Uterus (tissue), 4 donors: ENCODE results near the gene OLIG2. TPM values are rescaled to one million over a fixed set of nuclear protein-coding genes. Genes with fewer than 3 reads are reported as not detected.

Experiments
- DNase-seq, 2 donors: peaks; one replicate each; pipeline ENCODE4 v3.0.0-alpha.2; 2019 to 2020
- H3K27ac ChIP-seq, 2 donors: fragments of 200-600 bp; sonication (generic); 1 replicate in 1 of 2; 2 replicates in 1 of 2; pipeline ENCODE4 v1.5.1; 2016 to 2018
- H3K27me3 ChIP-seq, 2 donors: fragments of 200-600 bp; sonication (generic); one replicate each; pipeline ENCODE4 v1.5.1; 2018 to 2019; ENCODE audit warnings: control low read depth in 1 of 2
- H3K36me3 ChIP-seq, 2 donors: fragments of 200-600 bp; sonication (generic); one replicate each; pipeline ENCODE4 v1.5.1; 2019; ENCODE audit warnings: control low read depth in 1 of 2
- H3K4me1 ChIP-seq, 2 donors: fragments of 200-600 bp; sonication (generic); one replicate each; pipeline ENCODE4 v1.5.1; 2018 to 2019; ENCODE audit warnings: control low read depth in 1 of 2
- H3K4me3 ChIP-seq, 2 donors: fragments of 200-600 bp; sonication (generic); 1 replicate in 1 of 2; 2 replicates in 1 of 2; pipeline ENCODE4 v1.5.1; 2018 to 2019; ENCODE audit warnings: mild to moderate bottlenecking in 1 of 2
- H3K9me3 ChIP-seq, 2 donors: fragments of 200-600 bp; sonication (generic); one replicate each; pipeline ENCODE4 v1.5.1; 2019; ENCODE audit warnings: control low read depth in 1 of 2
- POLR2A ChIP-seq, 2 donors: fragments of 450-650 bp; IDR thresholded peaks; one replicate each; pipeline ENCODE4 v1.6.1; 2016; ENCODE audit warnings: antibody characterized with exemption in 2 of 2, mild to moderate bottlenecking in 1 of 2, moderate library complexity in 1 of 2
- intact Hi-C: fragments of 100-400 bp; cut with DNase I; formaldehyde crosslinking; loops from one replicate; pipeline ENCODE4 v1.15.1; 2023; ENCODE audit warnings: low total_unique reads
- total RNA-seq, 4 donors: library from RNA; depleted of rRNA in 3 of 4; stranded (reverse); fragments of >200 nt in 3 of 4; gene quantifications; one replicate each; pipeline versions ENCODE4 v1.1.0 to v1.2.4, GENCODE V29; 2014 to 2023
- TF ChIP-seq, protein P1 (sequence below), 4 experiments: fragments of 200-600 bp in 2 of 4; fragments of 450-650 bp in 2 of 4; sonication (generic) in 2 of 4; IDR thresholded peaks; one replicate each; pipeline ENCODE4 v1.5.1; 2016 to 2019; ENCODE audit warnings: antibody characterized with exemption in 4 of 4, mild to moderate bottlenecking in 2 of 4, moderate library complexity in 1 of 4
- donor health status: DM: yes; HTN: yes; CAD: no.

Gene OLIG2
- total RNA-seq, 4 donors from 2014 or later, result not detected

DNA sequence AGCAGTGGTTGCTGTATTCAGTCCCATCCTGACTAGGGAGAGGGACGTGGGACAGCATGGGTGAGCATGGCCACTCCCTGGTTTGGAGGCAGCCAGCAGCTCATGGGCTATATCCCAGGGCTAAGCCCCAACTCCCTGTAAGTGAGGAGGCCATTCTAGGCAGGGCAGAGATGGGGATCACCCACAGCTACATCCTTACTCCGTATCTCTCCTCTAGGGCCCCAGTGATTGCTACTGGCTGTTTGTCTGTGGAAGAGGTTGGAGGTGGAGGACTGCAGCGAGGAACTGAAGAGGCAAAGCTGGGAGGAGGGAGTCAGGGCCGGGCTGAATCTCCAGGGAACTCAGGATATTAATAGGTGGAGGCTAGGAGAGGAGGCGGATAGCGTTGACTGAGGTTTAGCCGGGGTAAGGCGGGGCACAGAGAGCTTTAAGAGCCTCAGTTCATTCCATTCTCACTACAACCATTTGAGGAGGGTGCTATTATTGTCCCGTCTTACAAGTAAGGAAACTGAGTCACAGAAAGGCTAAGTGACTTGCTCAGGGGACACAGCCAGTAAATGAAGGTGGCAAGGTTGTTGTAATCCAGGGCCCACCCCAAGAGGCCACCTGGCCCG is 6.8 kb downstream of the OLIG2 start:
- Histone ChIP-seq H3K36me3 (no peaks in the 10 kb centered on the region), H3K27me3 (peaks cover 0 to 49% of the 10 kb centered on the region in 2 donors), H3K27ac (no peak overlapping the region), H3K9me3 (no peaks in the 10 kb centered on the region), H3K4me3 (no peak overlapping the region), H3K4me1 (peaks cover 0 to 4% of the 10 kb centered on the region in 2 donors)
- no peak for DNase-seq
- intact Hi-C loops, result no loop called here
- TF ChIP-seq, protein P1, sequence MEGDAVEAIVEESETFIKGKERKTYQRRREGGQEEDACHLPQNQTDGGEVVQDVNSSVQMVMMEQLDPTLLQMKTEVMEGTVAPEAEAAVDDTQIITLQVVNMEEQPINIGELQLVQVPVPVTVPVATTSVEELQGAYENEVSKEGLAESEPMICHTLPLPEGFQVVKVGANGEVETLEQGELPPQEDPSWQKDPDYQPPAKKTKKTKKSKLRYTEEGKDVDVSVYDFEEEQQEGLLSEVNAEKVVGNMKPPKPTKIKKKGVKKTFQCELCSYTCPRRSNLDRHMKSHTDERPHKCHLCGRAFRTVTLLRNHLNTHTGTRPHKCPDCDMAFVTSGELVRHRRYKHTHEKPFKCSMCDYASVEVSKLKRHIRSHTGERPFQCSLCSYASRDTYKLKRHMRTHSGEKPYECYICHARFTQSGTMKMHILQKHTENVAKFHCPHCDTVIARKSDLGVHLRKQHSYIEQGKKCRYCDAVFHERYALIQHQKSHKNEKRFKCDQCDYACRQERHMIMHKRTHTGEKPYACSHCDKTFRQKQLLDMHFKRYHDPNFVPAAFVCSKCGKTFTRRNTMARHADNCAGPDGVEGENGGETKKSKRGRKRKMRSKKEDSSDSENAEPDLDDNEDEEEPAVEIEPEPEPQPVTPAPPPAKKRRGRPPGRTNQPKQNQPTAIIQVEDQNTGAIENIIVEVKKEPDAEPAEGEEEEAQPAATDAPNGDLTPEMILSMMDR (IDR thresholded peaks at IDR 0.05), result no peak
- no peak for TF ChIP-seq POLR2A (IDR thresholded peaks at IDR 0.05)

DNA sequence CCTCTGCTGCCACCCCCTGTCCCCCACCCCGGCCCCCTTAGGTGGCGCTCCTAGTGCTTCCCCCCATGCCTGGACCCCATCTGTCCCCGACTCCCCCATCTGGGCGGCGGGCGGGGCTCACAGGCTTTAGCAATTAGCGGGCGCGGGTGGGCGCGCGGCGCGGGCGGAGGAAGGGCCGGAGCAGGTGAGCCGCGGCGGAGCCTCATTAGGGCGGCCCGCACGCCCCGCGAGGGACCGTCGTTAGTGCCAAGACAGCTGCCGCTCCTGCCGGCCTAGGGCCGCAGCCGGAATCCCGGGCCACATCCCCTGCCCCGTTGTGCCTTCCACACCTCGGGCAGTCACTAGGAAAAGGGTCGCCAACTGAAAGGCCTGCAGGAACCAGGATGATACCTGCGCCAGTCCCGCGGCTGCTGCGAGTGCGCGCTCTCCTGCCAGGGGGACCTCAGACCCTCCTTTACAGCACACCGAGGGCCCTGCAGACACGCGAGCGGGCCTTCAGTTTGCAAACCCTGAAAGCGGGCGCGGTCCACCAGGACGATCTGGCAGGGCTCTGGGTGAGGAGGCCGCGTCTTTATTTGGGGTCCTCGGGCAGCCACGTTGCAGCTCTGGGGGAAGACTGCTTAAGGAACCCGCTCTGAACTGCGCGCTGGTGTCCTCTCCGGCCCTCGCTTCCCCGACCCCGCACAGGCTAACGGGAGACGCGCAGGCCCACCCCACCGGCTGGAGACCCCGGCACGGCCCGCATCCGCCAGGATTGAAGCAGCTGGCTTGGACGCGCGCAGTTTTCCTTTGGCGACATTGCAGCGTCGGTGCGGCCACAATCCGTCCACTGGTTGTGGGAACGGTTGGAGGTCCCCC is 7.6 kb downstream of the OLIG2 start:
- H3K4me3 ChIP-seq, result no peak overlapping the region
- no peak overlapping the region for H3K27ac ChIP-seq
- H3K27me3 ChIP-seq, result peaks cover 0 to 43% of the 10 kb centered on the region in 2 donors
- no peak for DNase-seq
- H3K4me1 ChIP-seq, result peaks cover 0 to 4% of the 10 kb centered on the region in 2 donors
- no peaks in the 10 kb centered on the region for H3K36me3 ChIP-seq
- intact Hi-C loops, result no loop called here
- TF ChIP-seq POLR2A (IDR thresholded peaks at IDR 0.05), result no peak
- TF ChIP-seq, protein P1 (IDR thresholded peaks at IDR 0.05), result no peak
- H3K9me3 ChIP-seq, result no peaks in the 10 kb centered on the region

DNA sequence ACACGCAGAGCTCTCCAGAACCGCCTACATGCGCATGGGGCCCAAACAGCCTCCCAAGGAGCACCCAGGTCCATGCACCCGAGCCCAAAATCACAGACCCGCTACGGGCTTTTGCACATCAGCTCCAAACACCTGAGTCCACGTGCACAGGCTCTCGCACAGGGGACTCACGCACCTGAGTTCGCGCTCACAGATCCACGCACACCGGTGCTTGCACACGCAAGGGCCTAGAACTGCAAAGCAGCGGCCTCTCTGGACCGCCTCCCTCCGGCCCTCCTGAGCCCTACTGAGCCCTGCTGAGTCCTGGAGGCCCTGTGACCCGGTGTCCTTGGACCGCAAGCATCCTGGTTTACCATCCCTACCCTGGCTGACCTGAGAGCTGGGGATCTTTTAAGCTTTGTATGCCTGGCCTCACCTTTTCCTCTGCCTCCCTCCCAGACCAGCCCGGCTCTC is 8.3 kb downstream of the OLIG2 start:
- peaks cover 0 to under 1% of the 10 kb centered on the region in 2 donors for H3K4me1 ChIP-seq
- peaks cover 0 to 36% of the 10 kb centered on the region in 2 donors for H3K27me3 ChIP-seq
- no peak for DNase-seq
- no peak for TF ChIP-seq POLR2A (IDR thresholded peaks at IDR 0.05)
- TF ChIP-seq, protein P1 (IDR thresholded peaks at IDR 0.05), result no peak
- H3K27ac ChIP-seq, result no peak overlapping the region
- intact Hi-C loops, result no loop called here
- no peak overlapping the region for H3K4me3 ChIP-seq
- no peaks in the 10 kb centered on the region for H3K9me3 ChIP-seq
- H3K36me3 ChIP-seq, result no peaks in the 10 kb centered on the region

DNA sequence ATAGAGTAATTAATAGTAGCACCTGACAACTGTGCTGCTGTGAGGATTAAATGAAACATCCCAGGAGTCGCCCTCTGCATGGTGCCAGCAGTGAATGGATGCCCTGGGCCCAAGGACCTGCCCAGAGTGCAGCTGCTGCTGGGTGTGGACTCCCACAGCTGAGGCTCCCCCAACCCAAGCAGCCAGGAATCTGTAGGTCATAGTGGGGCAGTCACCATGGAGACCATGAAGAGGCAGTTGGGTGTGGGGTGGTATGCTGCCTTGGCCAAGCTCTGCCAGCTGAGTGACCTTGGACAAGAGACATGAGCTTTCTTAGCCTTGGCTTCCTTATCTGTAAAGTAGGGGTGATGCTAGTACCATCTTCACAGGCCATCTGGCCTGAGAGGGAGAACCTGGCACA is 9.4 kb downstream of the OLIG2 start:
- Histone ChIP-seq H3K4me1 (no peaks in the 10 kb centered on the region), H3K27me3 (peaks cover 0 to 25% of the 10 kb centered on the region in 2 donors), H3K4me3 (no peak overlapping the region), H3K36me3 (no peaks in the 10 kb centered on the region), H3K27ac (no peak overlapping the region), H3K9me3 (no peaks in the 10 kb centered on the region)
- TF ChIP-seq, protein P1 (IDR thresholded peaks at IDR 0.05), result no peak
- no peak for TF ChIP-seq POLR2A (IDR thresholded peaks at IDR 0.05)
- no peak for DNase-seq
- intact Hi-C loops, result no loop called here
